ENCODE data around the gene PJA1. TPM values are rescaled to one million over a fixed set of nuclear protein-coding genes. Genes with fewer than 3 reads are reported as not detected.

Gene PJA1
- total RNA-seq, 1 donor from 2014 or later, result 55.5 TPM

DNA sequence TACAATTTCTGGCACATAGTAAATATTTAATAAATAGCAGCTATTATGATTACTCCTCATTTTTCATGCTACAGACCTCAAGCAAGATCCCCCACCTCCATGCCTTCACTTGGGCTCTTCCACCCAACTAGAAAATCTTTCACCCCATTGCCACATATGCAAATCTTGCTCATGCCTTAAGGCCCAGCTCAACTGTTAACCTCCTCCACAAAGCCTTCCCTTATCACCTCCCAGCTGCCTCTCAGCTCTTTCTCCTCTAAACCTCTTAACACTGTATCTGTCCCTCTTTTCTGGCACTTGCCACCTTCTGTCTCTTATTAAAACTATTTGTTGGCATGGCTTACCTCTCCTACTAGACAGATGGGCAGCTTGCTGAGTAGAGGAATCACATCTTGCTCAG is 51.5 kb downstream of the PJA1 start:
- H3K27me3 ChIP-seq (ENCODE audit: control insufficient read depth, insufficient read depth, low read length), result no peaks in the 10 kb centered on the region
- FAIRE-seq (no peak), DNase-seq (ENCODE audit: low read depth) (no peak)
- H3K36me3 ChIP-seq (ENCODE audit: control insufficient read depth, insufficient read depth, low read length), result no peaks in the 10 kb centered on the region
- TF ChIP-seq, protein P1, sequence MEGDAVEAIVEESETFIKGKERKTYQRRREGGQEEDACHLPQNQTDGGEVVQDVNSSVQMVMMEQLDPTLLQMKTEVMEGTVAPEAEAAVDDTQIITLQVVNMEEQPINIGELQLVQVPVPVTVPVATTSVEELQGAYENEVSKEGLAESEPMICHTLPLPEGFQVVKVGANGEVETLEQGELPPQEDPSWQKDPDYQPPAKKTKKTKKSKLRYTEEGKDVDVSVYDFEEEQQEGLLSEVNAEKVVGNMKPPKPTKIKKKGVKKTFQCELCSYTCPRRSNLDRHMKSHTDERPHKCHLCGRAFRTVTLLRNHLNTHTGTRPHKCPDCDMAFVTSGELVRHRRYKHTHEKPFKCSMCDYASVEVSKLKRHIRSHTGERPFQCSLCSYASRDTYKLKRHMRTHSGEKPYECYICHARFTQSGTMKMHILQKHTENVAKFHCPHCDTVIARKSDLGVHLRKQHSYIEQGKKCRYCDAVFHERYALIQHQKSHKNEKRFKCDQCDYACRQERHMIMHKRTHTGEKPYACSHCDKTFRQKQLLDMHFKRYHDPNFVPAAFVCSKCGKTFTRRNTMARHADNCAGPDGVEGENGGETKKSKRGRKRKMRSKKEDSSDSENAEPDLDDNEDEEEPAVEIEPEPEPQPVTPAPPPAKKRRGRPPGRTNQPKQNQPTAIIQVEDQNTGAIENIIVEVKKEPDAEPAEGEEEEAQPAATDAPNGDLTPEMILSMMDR (IDR thresholded peaks at IDR 0.05; ENCODE audit: insufficient read depth, low read length, severe bottlenecking), result no peak
- H3K4me3 ChIP-seq (ENCODE audit: low read depth, low read length), result no peak overlapping the region
